ENCODE measurements around the gene TSPAN32. TPM values are rescaled to one million over a fixed set of nuclear protein-coding genes. Genes with fewer than 3 reads are reported as not detected.

The TSPAN32 gene
- polyA plus RNA-seq, 2 of the 4 experiments (the other 2 are of a cell fraction): not detected

DNA sequence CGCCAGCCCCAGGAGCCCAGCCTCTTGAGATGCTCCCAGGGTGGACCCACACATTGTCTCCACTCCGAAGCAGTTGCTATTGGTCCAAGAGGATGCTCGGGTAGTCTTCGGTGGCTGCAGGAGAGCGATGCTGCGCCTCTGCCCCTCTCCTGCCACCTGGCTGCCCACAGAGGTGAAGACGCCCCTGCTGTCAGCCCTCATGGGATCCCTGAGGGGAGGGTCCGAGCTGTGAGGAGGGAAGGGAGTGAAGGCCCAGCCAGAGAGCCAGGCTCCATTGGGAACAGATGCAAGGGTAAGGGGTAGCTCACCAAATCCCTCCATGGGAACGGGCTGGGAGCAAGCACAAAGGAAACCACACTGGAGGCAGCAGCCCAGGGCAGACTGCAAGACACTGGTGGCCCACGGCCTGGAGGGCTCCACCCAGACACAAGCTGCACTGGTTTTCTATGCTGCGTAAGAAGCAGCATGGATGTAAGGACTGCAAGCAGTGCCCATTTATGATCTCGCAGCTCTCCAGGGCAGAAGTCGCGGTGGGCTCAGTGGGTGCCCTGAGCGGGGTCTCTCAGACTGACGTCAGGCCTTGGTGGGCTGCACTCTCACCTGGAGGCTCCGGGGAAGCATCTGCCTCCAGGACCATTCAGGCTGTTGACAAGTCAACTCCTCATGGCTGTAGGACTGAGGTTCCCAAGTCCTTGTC, 15.7 kb downstream of the TSPAN32 start:
- TF ChIP-seq MAZ (IDR thresholded peaks at IDR 0.05; ENCODE audit: borderline replicate concordance, low read depth, low read length) (no peak), RCOR1 (IDR thresholded peaks at IDR 0.05; ENCODE audit: low read depth, low read length) (no peak)
- TF ChIP-seq, protein P1, sequence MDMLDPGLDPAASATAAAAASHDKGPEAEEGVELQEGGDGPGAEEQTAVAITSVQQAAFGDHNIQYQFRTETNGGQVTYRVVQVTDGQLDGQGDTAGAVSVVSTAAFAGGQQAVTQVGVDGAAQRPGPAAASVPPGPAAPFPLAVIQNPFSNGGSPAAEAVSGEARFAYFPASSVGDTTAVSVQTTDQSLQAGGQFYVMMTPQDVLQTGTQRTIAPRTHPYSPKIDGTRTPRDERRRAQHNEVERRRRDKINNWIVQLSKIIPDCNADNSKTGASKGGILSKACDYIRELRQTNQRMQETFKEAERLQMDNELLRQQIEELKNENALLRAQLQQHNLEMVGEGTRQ (IDR thresholded peaks at IDR 0.05): no peak
- Histone ChIP-seq H3K9me3 (peaks cover 8% of the 10 kb centered on the region; the same call in 2 of the 3 replicates), H3K27ac (no peak overlapping the region), H3K4me2 (no peak overlapping the region), H3K4me1 (peaks cover 4% of the 10 kb centered on the region; the same call in 1 of the 3 replicates), H3K4me3 (no peak overlapping the region)
- WGBS (ENCODE audit: missing lambda C conversion rate): 54% methylated on average over 14 of the region's 17 CpGs
- FAIRE-seq (no peak), ATAC-seq (no peak), DNase-seq (ENCODE audit: low read depth in 1 of 2, low spot score in 1 of 2) (no peak)
- ChIA-PET CTCF (interaction anchor here (0.5 to 30.6 kb wide), 3 partner anchors 12 to 95 kb away, joined by 3 to 903 read pairs (median 63); partner anchors contain the start of gene TSSC4), POLR2A (no interaction called here)

DNA sequence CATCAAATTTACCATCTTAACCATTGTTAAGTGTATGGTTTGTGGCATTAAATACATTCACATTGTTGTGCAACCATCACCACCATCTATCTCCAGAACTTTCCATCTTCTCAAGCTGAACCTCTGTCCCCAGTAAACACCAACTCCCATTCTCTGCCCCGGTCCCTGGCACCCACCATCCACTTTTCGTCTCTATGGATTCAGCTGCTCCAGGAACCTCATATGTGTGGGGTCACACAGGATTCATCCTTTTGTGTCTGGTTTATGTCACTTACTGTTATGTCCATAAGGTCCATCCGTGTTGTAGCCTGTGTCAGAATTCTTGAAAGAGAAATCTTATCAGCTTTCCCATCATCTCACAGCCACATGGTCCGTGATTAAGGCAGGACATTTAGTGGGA, 16.3 kb downstream of the TSPAN32 start:
- Histone ChIP-seq H3K9me3 (peaks cover 8% of the 10 kb centered on the region), H3K4me2 (no peak overlapping the region), H3K4me3 (no peak overlapping the region), H3K4me1 (peaks cover 4% of the 10 kb centered on the region; the same call in 1 of the 3 replicates), H3K27ac (no peak overlapping the region)
- 50% methylated on average over 4 of the region's 4 CpGs for WGBS (ENCODE audit: missing lambda C conversion rate)
- POLR2A ChIA-PET: no interaction called here
- no peak for TF ChIP-seq RNF2 (IDR thresholded peaks at IDR 0.05; ENCODE audit: borderline replicate concordance, low read depth)
- TF ChIP-seq NFE2L2 (conservative IDR thresholded peaks at IDR 0.05; ENCODE audit: low read length): no peak
- no peak for TF ChIP-seq MAFK (IDR thresholded peaks at IDR 0.05; ENCODE audit: partially characterized antibody)
- no peak for TF ChIP-seq TFCP2L1 (CRISPR knock-in tag; IDR thresholded peaks at IDR 0.05)
- no peak for TF ChIP-seq ZFP36 (IDR thresholded peaks at IDR 0.05; ENCODE audit: borderline replicate concordance, partially characterized antibody)
- TF ChIP-seq, protein P2, sequence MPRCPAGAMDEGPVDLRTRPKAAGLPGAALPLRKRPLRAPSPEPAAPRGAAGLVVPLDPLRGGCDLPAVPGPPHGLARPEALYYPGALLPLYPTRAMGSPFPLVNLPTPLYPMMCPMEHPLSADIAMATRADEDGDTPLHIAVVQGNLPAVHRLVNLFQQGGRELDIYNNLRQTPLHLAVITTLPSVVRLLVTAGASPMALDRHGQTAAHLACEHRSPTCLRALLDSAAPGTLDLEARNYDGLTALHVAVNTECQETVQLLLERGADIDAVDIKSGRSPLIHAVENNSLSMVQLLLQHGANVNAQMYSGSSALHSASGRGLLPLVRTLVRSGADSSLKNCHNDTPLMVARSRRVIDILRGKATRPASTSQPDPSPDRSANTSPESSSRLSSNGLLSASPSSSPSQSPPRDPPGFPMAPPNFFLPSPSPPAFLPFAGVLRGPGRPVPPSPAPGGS (IDR thresholded peaks at IDR 0.05): no peak
- TF ChIP-seq GATA3 (IDR thresholded peaks at IDR 0.05; ENCODE audit: borderline replicate concordance): no peak
- TF ChIP-seq, protein P3, sequence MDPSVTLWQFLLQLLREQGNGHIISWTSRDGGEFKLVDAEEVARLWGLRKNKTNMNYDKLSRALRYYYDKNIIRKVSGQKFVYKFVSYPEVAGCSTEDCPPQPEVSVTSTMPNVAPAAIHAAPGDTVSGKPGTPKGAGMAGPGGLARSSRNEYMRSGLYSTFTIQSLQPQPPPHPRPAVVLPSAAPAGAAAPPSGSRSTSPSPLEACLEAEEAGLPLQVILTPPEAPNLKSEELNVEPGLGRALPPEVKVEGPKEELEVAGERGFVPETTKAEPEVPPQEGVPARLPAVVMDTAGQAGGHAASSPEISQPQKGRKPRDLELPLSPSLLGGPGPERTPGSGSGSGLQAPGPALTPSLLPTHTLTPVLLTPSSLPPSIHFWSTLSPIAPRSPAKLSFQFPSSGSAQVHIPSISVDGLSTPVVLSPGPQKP (IDR thresholded peaks at IDR 0.05; ENCODE audit: low read depth, low read length): no peak
- no peak for ATAC-seq
- FAIRE-seq: no peak
- DNase-seq (ENCODE audit: low read depth in 1 of 2, low spot score in 1 of 2): no peak
- CTCF ChIA-PET: interaction anchor here (8.4 to 30.6 kb wide), 2 partner anchors 12 to 95 kb away, joined by 63 to 903 read pairs; partner anchors contain the start of gene TSSC4

DNA sequence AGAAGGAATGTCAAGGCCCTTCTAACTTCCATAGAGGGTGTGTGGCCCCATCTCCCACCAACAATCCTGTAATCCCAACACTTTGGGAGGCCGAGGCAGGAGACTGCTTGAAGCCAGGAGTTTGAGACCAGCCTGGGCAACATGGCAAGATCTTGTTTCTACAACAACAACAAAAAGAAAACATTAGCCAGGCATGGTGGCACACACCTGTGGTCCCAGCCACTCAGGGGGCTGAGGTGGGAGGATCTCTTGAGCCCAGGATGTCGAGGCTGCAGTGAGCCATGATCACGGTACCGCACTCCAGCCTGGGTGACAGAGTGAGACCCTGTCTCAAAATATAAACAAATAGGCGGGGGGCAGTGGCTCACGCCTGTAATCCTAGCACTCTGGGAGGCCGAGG, 16.9 kb downstream of the TSPAN32 start:
- ChIA-PET CTCF (interaction anchor here (8.4 to 30.6 kb wide), 2 partner anchors 13 to 94 kb away, joined by 63 to 903 read pairs; partner anchors contain the start of gene TSSC4), POLR2A (no interaction called here)

More for the DNA sequence above, 16.9 kb downstream of the TSPAN32 start:
- Histone ChIP-seq H3K9me3 (peaks cover 8% of the 10 kb centered on the region), H3K4me1 (peaks cover 4% of the 10 kb centered on the region; the same call in 1 of the 3 replicates), H3K27ac (no peak overlapping the region), H3K4me2 (no peak overlapping the region), H3K4me3 (no peak overlapping the region)
- TF ChIP-seq, protein P4, sequence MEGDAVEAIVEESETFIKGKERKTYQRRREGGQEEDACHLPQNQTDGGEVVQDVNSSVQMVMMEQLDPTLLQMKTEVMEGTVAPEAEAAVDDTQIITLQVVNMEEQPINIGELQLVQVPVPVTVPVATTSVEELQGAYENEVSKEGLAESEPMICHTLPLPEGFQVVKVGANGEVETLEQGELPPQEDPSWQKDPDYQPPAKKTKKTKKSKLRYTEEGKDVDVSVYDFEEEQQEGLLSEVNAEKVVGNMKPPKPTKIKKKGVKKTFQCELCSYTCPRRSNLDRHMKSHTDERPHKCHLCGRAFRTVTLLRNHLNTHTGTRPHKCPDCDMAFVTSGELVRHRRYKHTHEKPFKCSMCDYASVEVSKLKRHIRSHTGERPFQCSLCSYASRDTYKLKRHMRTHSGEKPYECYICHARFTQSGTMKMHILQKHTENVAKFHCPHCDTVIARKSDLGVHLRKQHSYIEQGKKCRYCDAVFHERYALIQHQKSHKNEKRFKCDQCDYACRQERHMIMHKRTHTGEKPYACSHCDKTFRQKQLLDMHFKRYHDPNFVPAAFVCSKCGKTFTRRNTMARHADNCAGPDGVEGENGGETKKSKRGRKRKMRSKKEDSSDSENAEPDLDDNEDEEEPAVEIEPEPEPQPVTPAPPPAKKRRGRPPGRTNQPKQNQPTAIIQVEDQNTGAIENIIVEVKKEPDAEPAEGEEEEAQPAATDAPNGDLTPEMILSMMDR (IDR thresholded peaks at IDR 0.05): no peak
- TF ChIP-seq ZNF302 (CRISPR knock-in tag; IDR thresholded peaks at IDR 0.05) (no peak), POLR2AphosphoS2 (conservative IDR thresholded peaks at IDR 0.05; ENCODE audit: low read length) (no peak), MAZ (IDR thresholded peaks at IDR 0.05; ENCODE audit: borderline replicate concordance, low read depth, low read length) (no peak), ESRRA (IDR thresholded peaks at IDR 0.05; ENCODE audit: borderline replicate concordance, low read length) (no peak), CBX2 (IDR thresholded peaks at IDR 0.05; ENCODE audit: borderline replicate concordance, low read depth) (no peak), ZC3H11A (IDR thresholded peaks at IDR 0.05) (no peak), NR3C1 (IDR thresholded peaks at IDR 0.05) (no peak)
- TF ChIP-seq, protein P5, sequence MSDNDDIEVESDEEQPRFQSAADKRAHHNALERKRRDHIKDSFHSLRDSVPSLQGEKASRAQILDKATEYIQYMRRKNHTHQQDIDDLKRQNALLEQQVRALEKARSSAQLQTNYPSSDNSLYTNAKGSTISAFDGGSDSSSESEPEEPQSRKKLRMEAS (IDR thresholded peaks at IDR 0.05): no peak
- TF ChIP-seq, protein P1 (IDR thresholded peaks at IDR 0.05): no peak
- TF ChIP-seq, protein P2 (IDR thresholded peaks at IDR 0.05): no peak
- FAIRE-seq (no peak), DNase-seq (ENCODE audit: low read depth in 1 of 2, low spot score in 1 of 2) (no peak), ATAC-seq (no peak)
- 56% methylated on average over 7 of the region's 7 CpGs for WGBS (ENCODE audit: missing lambda C conversion rate)

Data from A549 (cell line).